Lower lobe of right lung (tissue), 2 donors: ENCODE results near the gene AIP. TPM values are rescaled to one million over a fixed set of nuclear protein-coding genes. Genes with fewer than 3 reads are reported as not detected.

ENCODE experiments used
- ATAC-seq, 2 donors: fragments of 200-7000 bp; cut with Tn5 transposase; one replicate each; pipeline ENCODE4 v1.9.1; 2020 to 2022; ENCODE audit warnings: mild to moderate bottlenecking in 2 of 2, moderate library complexity in 2 of 2
- DNase-seq: peaks from one replicate; pipeline ENCODE4 v3.0.0-alpha.2; 2020
- H3K27ac ChIP-seq: fragments of 200-600 bp; one replicate; pipeline ENCODE4 v1.8.0; 2022
- H3K27me3 ChIP-seq: fragments of 200-600 bp; one replicate; pipeline ENCODE4 v1.8.0; 2022; ENCODE audit warnings: low read depth
- H3K36me3 ChIP-seq: fragments of 200-600 bp; one replicate; pipeline ENCODE4 v1.8.0; 2022; ENCODE audit warnings: mild to moderate bottlenecking
- H3K4me1 ChIP-seq: fragments of 200-600 bp; one replicate; pipeline ENCODE4 v1.8.0; 2022
- H3K4me3 ChIP-seq: fragments of 200-600 bp; one replicate; pipeline ENCODE4 v1.8.0; 2022; ENCODE audit warnings: mild to moderate bottlenecking
- H3K9me3 ChIP-seq: fragments of 200-600 bp; one replicate; pipeline ENCODE4 v1.8.0; 2022
- CTCF ChIP-seq: fragments of 200-600 bp; IDR thresholded peaks from one replicate; pipeline ENCODE4 v1.8.0; 2022; ENCODE audit warnings: antibody characterized with exemption, mild to moderate bottlenecking
- intact Hi-C: fragments of 100-400 bp; cut with DNase I; formaldehyde crosslinking; loops from one replicate; pipeline ENCODE4 v1.11.0; 2022
- total RNA-seq: library from RNA; stranded (reverse); fragmentation: NEBNext Ultra II Directional; extraction: Animal tissue kit (Norgen Biotek cat#: 25700); gene quantifications from one replicate; pipeline ENCODE4 v1.2.1, GENCODE V29; 2021
- donor health status: DM: no; HTN: yes; CAD: no; lungs with severe emphysema.

AIP gene
- total RNA-seq, 1 donor from 2014 or later, result 85.2 TPM

DNA sequence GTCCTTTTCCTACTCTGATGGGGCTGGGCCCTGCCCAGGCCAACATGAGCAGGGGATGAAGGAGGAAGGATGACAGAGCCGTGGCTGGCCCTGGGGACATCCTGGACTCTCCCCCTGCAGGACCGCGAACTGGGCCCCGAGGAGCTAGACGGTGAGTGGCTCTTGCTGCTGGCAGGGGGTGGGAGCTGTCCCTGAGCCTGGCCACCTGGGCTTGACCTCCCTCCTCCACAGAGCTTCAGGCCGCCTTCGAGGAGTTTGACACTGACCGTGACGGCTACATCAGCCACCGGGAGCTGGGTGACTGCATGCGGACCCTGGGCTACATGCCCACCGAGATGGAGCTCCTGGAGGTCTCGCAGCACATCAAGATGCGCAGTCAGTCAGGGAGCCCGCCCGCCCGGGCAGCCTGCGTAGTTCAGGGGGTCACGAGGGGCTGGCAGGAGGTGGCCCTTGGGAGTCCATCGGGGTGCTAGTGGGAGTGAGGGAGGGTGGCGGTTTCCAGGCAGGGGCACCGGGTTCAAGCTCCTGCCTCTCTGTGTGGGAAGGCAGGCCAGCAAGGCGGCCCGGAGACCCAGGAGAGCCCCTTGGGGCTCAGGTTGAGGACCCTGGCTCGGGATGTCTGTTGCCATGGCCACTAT lies 26.6 kb upstream of the AIP start:
- intact Hi-C loops, result no loop called here
- Histone ChIP-seq H3K27me3 (no peaks in the 10 kb centered on the region), H3K4me3 (no peak overlapping the region), H3K27ac (no peak overlapping the region), H3K36me3 (no peaks in the 10 kb centered on the region), H3K4me1 (peaks cover 6% of the 10 kb centered on the region), H3K9me3 (no peaks in the 10 kb centered on the region)
- peak; percentile 42 for DNase-seq
- ATAC-seq, result no peak
- no peak for TF ChIP-seq CTCF

GRCh38 chr11:67457453-67457852 lies 25.4 kb upstream of the AIP start:
- Histone ChIP-seq H3K4me1 (peaks cover 3% of the 10 kb centered on the region), H3K4me3 (no peak overlapping the region), H3K9me3 (no peaks in the 10 kb centered on the region), H3K36me3 (no peaks in the 10 kb centered on the region), H3K27me3 (no peaks in the 10 kb centered on the region), H3K27ac (no peak overlapping the region)
- ATAC-seq, result no peak
- intact Hi-C loops, result no loop called here
- no peak for DNase-seq
- no peak for TF ChIP-seq CTCF

- no peak overlapping the region for H3K27ac ChIP-seq
- H3K9me3 ChIP-seq, result no peaks in the 10 kb centered on the region
- no peak for DNase-seq
- no peaks in the 10 kb centered on the region for H3K4me1 ChIP-seq
- intact Hi-C loops, result no loop called here
- ATAC-seq, result no peak
- no peak for TF ChIP-seq CTCF
- no peaks in the 10 kb centered on the region for H3K27me3 ChIP-seq
- no peaks in the 10 kb centered on the region for H3K36me3 ChIP-seq
- no peak overlapping the region for H3K4me3 ChIP-seq
Observed at GRCh38 chr11:67458266-67458665, 24.6 kb upstream of the AIP start.

DNA sequence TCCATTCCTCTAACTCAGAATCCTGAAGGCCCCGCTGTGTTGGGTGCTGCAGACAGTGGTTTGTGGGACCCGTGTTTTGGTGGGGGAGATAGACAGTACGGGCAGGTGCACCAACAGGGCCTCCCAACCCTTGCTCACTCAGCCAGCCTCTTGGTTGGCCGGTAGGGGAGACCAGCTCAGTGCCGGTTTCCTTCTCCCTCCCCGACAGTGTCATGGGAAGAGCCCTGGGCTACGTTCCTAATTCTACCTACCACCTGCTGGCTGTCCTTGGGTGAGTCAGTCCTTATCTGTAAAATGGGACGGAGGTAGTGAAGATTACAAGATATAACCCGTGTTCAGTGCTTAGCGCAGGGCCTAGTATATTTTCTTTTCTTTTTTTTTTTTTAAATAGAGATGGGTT lies 19.6 kb upstream of the AIP start:
- TF ChIP-seq CTCF, result no peak
- ATAC-seq (no peak), DNase-seq (no peak)
- Histone ChIP-seq H3K36me3 (peaks cover 6% of the 10 kb centered on the region), H3K9me3 (no peaks in the 10 kb centered on the region), H3K4me3 (no peak overlapping the region), H3K27me3 (no peaks in the 10 kb centered on the region), H3K27ac (peak overlapping the region; percentile 93), H3K4me1 (peaks cover 38% of the 10 kb centered on the region)
- intact Hi-C loops, result no loop called here

DNA sequence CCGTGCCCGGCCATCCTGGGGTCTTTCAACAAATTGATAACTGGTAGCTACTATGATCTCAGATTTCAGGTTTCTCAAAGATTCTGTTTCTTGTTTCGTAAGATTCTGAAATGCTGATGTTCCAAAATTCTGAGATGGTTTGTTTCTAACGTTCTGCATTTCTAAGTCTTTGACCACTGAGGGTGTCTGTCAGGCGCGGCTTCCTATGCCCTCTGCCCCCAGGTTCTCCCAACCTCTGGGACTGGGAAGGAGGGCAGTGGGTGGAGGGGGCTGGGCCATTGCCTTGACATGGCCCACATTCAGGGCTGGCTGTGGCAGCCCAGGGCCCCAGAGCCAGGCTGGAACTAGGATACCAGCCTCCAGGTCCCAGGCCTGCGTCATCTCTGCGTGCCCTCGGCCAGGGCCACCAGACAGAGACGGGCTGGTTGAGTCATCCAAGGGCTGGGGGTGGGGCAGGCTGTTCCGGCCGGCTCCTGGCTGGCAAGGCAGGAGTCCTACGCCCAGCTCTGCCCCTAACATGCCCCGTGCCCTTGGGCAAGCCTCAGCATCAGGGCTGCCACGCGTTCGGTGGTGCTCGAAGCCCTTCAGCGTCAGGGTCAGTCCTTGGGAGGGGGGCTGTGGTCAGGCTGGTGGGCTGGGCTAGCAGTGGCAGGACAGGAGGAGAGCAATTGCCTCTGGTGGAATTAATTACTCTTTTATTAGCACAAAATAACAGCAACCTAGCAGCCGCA lies 19.0 kb upstream of the AIP start:
- H3K4me3 ChIP-seq, result peak overlapping the region; percentile 67
- peaks cover 6% of the 10 kb centered on the region for H3K36me3 ChIP-seq
- H3K27ac ChIP-seq, result peak overlapping the region; percentile 93
- peaks cover 42% of the 10 kb centered on the region for H3K4me1 ChIP-seq
- intact Hi-C loops, result no loop called here
- ATAC-seq (peak; percentile 39 to 75), DNase-seq (peak; percentile 88)
- no peaks in the 10 kb centered on the region for H3K27me3 ChIP-seq
- no peaks in the 10 kb centered on the region for H3K9me3 ChIP-seq
- no peak for TF ChIP-seq CTCF
